HepG2 (cell line): ENCODE data around the gene TBC1D16. TPM values are rescaled to one million over a fixed set of nuclear protein-coding genes. Genes with fewer than 3 reads are reported as not detected.

Experiments
- ESRRA ChIP-seq: sonication (generic); formaldehyde crosslinking; IDR thresholded peaks from 2 replicates; pipeline ENCODE4 v1.5.1; 2020; ENCODE audit warnings: mild to moderate bottlenecking, low read depth, missing genetic modification reagents
- FIP1L1 ChIP-seq: fragments of 200-400 bp; formaldehyde crosslinking; IDR thresholded peaks from 2 replicates; pipeline ENCODE4 v1.6.1; 2018; ENCODE audit warnings: low read depth, mild to moderate bottlenecking, low read length, moderate library complexity, borderline replicate concordance; ENCODE audit not compliant: insufficient read depth
- HMG20B ChIP-seq: conservative IDR thresholded peaks from 2 replicates; pipeline ENCODE4 v1.6.1; 2016; ENCODE audit warnings: missing genetic modification reagents, missing compliant biosample characterization
- NFYB ChIP-seq: sonication (generic); formaldehyde crosslinking; IDR thresholded peaks from 2 replicates; pipeline ENCODE4 v1.4.0; 2020; ENCODE audit warnings: missing genetic modification reagents
- NR2F6 ChIP-seq, 2 experiments: IDR thresholded peaks; 2 replicates each; pipeline ENCODE4 v1.6.1; 2016; ENCODE audit warnings: antibody characterized with exemption in 1 of 2, mild to moderate bottlenecking in 1 of 2
- TARDBP ChIP-seq: sonication (generic); formaldehyde crosslinking; IDR thresholded peaks from 2 replicates; pipeline ENCODE4 v1.8.0; 2022; ENCODE audit warnings: mild to moderate bottlenecking, missing genetic modification reagents
- TFDP2 ChIP-seq: sonication (generic); formaldehyde crosslinking; IDR thresholded peaks from 2 replicates; pipeline ENCODE4 v1.4.0; 2020; ENCODE audit warnings: missing genetic modification reagents
- TFE3 ChIP-seq: IDR thresholded peaks from 2 replicates; pipeline ENCODE4 v1.6.1; 2016
- TMF1 ChIP-seq: sonication (generic); formaldehyde crosslinking; IDR thresholded peaks from 2 replicates; pipeline ENCODE4 v1.8.1; 2022; ENCODE audit warnings: low read depth, missing genetic modification reagents
- ZNF280B ChIP-seq: sonication (generic); formaldehyde crosslinking; IDR thresholded peaks from 2 replicates; pipeline ENCODE4 v1.5.0; 2020; ENCODE audit warnings: missing genetic modification reagents, mild to moderate bottlenecking, borderline replicate concordance
- ZNF350 ChIP-seq: sonication (generic); formaldehyde crosslinking; IDR thresholded peaks from 2 replicates; pipeline ENCODE4 v1.4.0; 2020; ENCODE audit warnings: mild to moderate bottlenecking, low read depth, missing genetic modification reagents, borderline replicate concordance
- ZNF441 ChIP-seq: sonication (generic); formaldehyde crosslinking; IDR thresholded peaks from 2 replicates; pipeline ENCODE4 v1.7.0; 2021; ENCODE audit warnings: missing genetic modification reagents, borderline replicate concordance
- ZNF546 ChIP-seq: sonication (generic); formaldehyde crosslinking; conservative IDR thresholded peaks from 2 replicates; pipeline ENCODE4 v1.8.1; 2023; ENCODE audit warnings: mild to moderate bottlenecking, missing genetic modification reagents
- ZNF547 ChIP-seq: sonication (generic); formaldehyde crosslinking; IDR thresholded peaks from 2 replicates; pipeline ENCODE4 v1.5.1; 2020; ENCODE audit warnings: mild to moderate bottlenecking, missing genetic modification reagents
- ZNF776 ChIP-seq: sonication (generic); formaldehyde crosslinking; IDR thresholded peaks from 2 replicates; pipeline ENCODE4 v1.4.0; 2020; ENCODE audit warnings: mild to moderate bottlenecking, missing genetic modification reagents
- polyA plus RNA-seq, 8 experiments: library from polyadenylated mRNA; depleted of rRNA in 3 of 8; stranded (reverse) in 7 of 8; unstranded in 1 of 8; fragments of >200 nt; fragmentation: Illumina TruSeq in 4 of 8; extraction: Trizol in 4 of 8; gene quantifications; 2 replicates each; pipeline versions ENCODE4 v1.2.1 to v1.2.3, GENCODE V29; 2011 to 2016; ENCODE audit warnings: low read depth in 4 of 8, missing spikeins in 1 of 8, mixed read lengths in 1 of 8; ENCODE audit not compliant: insufficient read depth in 1 of 8
- total RNA-seq, 5 experiments: library from RNA; depleted of rRNA; stranded (reverse); fragments of >200 nt; fragmentation: Illumina TruSeq; extraction: Trizol; gene quantifications; 2 replicates each; pipeline ENCODE4 v1.2.3, GENCODE V29; 2016; ENCODE audit warnings: low read depth in 1 of 5
- TF ChIP-seq, protein P1 (sequence below): sonication (generic); formaldehyde crosslinking; IDR thresholded peaks from 2 replicates; pipeline ENCODE4 v1.4.0; 2020; ENCODE audit warnings: missing genetic modification reagents, borderline replicate concordance
- TF ChIP-seq, protein P2 (sequence below): sonication (generic); formaldehyde crosslinking; IDR thresholded peaks from 2 replicates; pipeline ENCODE4 v1.5.1; 2020; ENCODE audit warnings: missing genetic modification reagents, mild to moderate bottlenecking, borderline replicate concordance

The TBC1D16 gene
- total and polyA plus RNA-seq, 2 of the 13 experiments (the other 11 are each of a cell fraction or from before 2014, with no cell fraction given), result 14.9 to 24.9 TPM

DNA sequence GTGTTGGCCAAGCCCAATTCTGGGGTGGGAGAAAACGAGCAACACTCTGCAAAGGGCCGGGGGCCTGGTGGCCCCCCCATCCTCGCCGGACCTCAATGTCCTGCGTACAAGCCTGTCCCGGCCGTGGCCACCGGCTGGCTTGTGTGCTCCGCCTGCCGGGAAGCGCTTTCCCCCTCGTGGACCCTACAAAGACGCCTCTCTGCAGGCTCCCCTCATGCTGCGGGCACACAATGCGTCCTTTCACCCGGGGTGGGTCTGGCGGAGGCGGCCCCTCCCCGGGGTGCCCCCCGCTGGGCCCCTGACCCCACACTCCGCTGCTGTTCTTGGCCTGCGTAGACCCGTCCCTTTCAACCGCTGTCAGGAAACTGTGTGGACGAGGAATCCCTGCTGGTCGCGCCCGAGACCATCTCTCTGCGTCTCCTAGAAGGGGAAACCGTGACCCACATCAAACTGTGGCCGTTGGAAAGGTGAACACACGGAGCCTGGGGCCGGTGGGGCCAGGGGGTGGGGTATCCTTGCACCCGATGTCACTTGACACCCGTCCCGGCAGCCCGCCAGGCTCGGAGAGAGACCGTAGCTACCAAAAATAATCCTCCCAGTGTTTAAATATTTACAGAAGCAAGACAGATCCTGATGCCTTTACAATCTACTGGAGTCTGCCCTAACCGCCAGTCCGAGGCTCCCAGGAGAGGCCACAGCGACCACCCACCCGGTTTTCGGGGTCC lies 43.6 kb downstream of the TBC1D16 start (continued):
- TF ChIP-seq ZNF280B (CRISPR knock-in tag), result peak; percentile 65; the same call in 1 of the 2 replicates
- TF ChIP-seq ESRRA (CRISPR knock-in tag), result 0 out of 2 replicates have a peak, but pooled peaks have one; percentile 37
- TF ChIP-seq, protein P1, sequence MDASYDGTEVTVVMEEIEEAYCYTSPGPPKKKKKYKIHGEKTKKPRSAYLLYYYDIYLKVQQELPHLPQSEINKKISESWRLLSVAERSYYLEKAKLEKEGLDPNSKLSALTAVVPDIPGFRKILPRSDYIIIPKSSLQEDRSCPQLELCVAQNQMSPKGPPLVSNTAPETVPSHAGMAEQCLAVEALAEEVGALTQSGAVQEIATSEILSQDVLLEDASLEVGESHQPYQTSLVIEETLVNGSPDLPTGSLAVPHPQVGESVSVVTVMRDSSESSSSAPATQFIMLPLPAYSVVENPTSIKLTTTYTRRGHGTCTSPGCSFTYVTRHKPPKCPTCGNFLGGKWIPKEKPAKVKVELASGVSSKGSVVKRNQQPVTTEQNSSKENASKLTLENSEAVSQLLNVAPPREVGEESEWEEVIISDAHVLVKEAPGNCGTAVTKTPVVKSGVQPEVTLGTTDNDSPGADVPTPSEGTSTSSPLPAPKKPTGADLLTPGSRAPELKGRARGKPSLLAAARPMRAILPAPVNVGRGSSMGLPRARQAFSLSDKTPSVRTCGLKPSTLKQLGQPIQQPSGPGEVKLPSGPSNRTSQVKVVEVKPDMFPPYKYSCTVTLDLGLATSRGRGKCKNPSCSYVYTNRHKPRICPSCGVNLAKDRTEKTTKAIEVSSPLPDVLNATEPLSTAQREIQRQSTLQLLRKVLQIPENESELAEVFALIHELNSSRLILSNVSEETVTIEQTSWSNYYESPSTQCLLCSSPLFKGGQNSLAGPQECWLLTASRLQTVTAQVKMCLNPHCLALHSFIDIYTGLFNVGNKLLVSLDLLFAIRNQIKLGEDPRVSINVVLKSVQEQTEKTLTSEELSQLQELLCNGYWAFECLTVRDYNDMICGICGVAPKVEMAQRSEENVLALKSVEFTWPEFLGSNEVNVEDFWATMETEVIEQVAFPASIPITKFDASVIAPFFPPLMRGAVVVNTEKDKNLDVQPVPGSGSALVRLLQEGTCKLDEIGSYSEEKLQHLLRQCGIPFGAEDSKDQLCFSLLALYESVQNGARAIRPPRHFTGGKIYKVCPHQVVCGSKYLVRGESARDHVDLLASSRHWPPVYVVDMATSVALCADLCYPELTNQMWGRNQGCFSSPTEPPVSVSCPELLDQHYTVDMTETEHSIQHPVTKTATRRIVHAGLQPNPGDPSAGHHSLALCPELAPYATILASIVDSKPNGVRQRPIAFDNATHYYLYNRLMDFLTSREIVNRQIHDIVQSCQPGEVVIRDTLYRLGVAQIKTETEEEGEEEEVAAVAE (CRISPR knock-in tag), result peak; percentile 56; the same call in 1 of the 2 replicates
- peak; percentile 80; the same call in 1 of the 2 replicates for TF ChIP-seq ZNF350 (CRISPR knock-in tag)
- TF ChIP-seq TMF1 (CRISPR knock-in tag), result peak; percentile 37; the same call in 1 of the 2 replicates
- no peak for TF ChIP-seq NFYB (CRISPR knock-in tag)
- no peak for TF ChIP-seq FIP1L1
- TF ChIP-seq HMG20B (CRISPR knock-in tag), result peak; percentile 30
- TF ChIP-seq TFE3, result peak; percentile 51; the same call in 1 of the 2 replicates
- TF ChIP-seq TARDBP (CRISPR knock-in tag), result peak; percentile 80
- no peak; the same call in 1 of the 2 replicates for TF ChIP-seq TFDP2 (CRISPR knock-in tag)
- 0 out of 2 replicates have a peak, but pooled peaks have one; percentile 4 for TF ChIP-seq ZNF441 (CRISPR knock-in tag)
- TF ChIP-seq, protein P2, sequence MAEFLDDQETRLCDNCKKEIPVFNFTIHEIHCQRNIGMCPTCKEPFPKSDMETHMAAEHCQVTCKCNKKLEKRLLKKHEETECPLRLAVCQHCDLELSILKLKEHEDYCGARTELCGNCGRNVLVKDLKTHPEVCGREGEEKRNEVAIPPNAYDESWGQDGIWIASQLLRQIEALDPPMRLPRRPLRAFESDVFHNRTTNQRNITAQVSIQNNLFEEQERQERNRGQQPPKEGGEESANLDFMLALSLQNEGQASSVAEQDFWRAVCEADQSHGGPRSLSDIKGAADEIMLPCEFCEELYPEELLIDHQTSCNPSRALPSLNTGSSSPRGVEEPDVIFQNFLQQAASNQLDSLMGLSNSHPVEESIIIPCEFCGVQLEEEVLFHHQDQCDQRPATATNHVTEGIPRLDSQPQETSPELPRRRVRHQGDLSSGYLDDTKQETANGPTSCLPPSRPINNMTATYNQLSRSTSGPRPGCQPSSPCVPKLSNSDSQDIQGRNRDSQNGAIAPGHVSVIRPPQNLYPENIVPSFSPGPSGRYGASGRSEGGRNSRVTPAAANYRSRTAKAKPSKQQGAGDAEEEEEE (CRISPR knock-in tag), result no peak
- TF ChIP-seq NR2F6 (IDR thresholded peaks at IDR 0.05), result peak; percentile 75
- peak; percentile 68 for TF ChIP-seq NR2F6 (CRISPR knock-in tag; IDR thresholded peaks at IDR 0.05)
- TF ChIP-seq ZNF546 (CRISPR knock-in tag), result no peak
- TF ChIP-seq ZNF776 (CRISPR knock-in tag), result 0 out of 2 replicates have a peak, but pooled peaks have one; percentile 53
- TF ChIP-seq ZNF547 (CRISPR knock-in tag), result no peak; the same call in 1 of the 2 replicates
